HG02588 (cell line): Measurements from ENCODE around the gene GPATCH2L.

Source experiments
- ATAC-seq: cut with Tn5 transposase; IDR thresholded peaks from one replicate; pipeline ENCODE4 v1.9.1; 2021; ENCODE audit warnings: mild to moderate bottlenecking, moderate library complexity; ENCODE audit not compliant: unreplicated experiment

The GPATCH2L gene

GRCh38 chr14:76195003-76195402 lies 43.3 kb downstream of the GPATCH2L start:
- no peak for ATAC-seq

DNA sequence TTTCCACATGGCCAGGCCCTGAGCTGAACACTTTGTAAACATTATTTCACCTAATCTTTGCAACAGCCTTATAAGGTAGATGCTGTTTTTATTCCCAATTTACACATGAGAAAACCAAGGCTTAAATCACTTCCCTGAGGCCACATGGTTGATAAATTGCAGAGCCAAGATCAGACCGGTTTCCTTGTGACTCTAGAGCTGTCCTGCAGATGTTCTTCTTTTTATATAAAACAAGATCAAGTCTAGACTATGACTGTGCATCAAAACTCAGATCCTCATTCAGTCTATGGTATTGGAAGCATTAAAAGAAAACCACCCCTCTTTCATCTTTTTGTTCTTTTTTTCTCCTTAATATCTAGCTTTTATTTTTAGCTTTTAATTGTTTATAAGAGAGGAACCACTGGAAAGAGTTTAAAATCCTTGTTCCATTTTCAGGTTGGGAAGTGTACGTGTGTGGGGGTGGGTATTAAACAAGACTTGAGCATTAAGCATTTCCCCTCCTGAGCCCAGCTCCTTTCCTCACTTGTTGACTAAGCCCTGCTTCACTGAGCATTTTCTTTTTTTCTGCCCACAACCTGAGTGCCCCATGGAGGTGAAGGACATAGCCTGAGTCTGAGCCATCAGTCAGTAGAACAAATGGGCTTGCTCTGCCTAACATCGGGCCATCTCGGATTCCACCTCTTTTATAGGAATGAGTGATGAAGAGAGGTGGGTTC lies 45.4 kb downstream of the GPATCH2L start:
- ATAC-seq, result no peak

DNA sequence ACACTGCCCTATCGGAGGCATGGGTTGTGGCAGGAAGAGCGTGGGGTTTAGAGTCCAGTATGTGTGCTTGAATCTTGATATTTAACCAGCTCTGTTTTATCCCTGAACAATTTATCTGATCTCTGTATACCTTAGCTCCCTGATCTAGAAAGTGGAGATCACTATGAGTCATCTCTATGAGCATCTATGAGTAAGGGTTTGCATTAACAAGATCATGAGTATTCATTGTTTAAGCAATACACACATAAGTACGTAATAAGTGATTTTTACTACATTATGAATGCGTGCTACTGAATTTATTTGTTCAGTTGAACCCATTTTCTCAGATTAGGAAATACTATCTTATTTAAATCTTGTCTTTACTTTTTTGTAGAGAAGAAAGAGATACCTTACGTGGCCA lies 49.4 kb downstream of the GPATCH2L start:
- no peak for ATAC-seq

DNA sequence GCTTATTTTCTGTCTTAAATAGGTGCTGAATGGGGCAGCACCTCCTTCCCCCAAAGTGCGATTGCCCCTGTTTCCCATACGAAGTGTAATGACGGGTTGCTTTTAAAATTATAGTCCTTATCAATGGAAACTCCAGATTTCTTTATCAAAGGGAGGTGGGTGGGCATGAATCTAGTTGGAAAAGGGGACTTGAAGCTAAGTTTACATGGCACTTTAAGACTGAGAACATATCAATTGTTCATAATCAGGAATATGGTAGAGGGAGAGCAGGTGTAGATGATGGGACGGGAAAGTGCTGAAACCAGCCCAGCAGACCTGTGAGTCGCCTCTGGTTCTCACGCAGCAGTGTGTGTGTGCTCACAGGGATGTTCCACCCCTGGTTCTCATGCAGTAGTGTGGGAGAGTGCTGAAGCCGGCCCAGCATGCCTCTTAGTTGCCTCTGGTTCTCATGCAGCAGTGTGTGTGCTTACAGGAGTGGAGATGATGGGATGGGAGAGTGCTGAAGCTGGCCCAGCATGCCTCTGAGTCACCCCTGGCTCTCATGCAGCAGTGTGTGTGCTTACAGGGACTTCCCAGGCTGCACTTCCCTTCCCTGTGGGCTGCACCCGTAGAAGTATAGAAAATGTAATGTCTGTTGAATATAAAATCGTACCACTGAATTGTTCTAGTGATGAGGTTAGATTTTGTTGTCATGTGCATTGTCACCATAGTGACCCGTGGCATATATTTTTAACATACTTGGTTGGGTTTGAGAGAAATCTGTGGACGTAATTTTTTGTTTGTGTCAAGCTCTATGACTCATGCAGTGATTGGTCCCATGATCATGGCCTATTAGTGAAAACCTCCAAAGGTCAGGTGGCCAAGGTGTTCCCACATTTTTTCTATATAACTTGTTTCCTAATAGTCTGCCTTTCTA lies 51.6 kb downstream of the GPATCH2L start:
- no peak for ATAC-seq

- ATAC-seq, result no peak
Measured at GRCh38 chr14:76204461-76205230, 52.9 kb downstream of the GPATCH2L start.

GRCh38 chr14:76205708-76206107 lies 54.0 kb downstream of the GPATCH2L start:
- ATAC-seq, result no peak

GRCh38 chr14:76208340-76208739 lies 56.6 kb downstream of the GPATCH2L start:
- no peak for ATAC-seq

DNA sequence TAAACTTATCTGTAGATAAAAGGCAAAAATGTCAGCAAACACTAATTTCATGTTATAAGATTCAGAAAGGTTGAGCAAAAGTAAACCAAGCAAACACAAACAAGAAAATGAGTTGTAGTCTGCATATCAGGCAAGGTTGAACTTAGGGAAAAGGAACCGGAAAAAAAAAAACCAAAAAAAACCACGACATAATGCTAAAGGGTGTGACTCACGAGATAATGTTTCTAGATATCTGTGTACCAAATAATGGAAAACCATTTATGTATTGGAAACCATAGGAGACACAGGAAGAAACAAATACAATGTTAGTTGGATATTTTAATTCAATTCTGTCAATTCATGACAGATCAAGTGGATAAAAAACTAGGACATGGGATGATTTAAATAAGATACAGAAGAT lies 60.5 kb downstream of the GPATCH2L start:
- ATAC-seq, result no peak

GRCh38 chr14:76217179-76217578 lies 65.5 kb downstream of the GPATCH2L start:
- ATAC-seq, result no peak

DNA sequence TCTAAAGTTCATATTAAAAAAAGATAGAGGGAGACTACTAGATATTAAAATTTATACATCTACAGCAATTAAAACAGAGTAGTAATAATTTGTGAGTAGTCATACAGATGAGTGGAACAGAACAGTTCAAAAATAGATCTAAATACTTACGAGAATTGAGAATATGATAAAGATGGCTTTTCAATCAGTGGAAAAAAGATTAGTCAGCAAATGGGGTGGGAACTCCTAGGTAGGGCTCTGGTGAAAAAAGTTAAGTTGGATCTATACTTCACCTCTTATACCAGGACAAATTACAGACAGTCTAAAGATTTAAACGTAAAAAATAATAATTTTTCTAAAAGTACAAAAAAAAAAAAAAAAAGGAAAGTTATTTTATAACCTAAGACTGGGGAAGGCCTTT lies 66.9 kb downstream of the GPATCH2L start:
- no peak for ATAC-seq

GRCh38 chr14:76219873-76220272 lies 68.2 kb downstream of the GPATCH2L start:
- ATAC-seq, result no peak

DNA sequence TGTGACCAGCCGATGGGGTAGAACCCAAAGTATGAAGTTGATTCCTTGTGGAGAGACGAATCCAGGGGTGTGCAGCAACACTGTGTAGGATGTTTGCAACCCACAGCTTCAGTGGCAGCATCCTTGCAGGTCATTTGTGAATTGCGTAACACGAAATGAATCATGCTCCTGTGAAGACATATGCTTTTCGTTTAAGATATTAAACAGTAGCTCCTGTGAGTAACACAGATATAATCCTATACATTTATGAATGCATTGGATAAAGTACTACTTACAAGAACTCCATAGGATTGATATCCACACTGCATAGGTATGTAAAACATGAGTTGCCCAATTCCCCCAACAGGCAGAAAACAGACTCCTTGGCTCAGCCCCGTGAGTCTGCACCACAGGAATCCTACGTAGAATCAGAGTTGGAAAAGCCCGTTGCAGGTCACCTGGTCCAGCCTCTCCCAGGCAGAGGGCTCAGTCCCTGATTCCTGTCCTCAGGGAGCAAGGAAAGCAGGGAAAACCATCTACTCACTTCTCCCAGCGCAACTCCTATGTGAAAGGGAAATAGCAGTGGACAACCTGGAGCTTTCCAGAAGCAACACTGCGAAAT lies 75.8 kb downstream of the GPATCH2L start:
- ATAC-seq, result no peak

- no peak for ATAC-seq
Measured at GRCh38 chr14:76228138-76228537, 76.4 kb downstream of the GPATCH2L start.

DNA sequence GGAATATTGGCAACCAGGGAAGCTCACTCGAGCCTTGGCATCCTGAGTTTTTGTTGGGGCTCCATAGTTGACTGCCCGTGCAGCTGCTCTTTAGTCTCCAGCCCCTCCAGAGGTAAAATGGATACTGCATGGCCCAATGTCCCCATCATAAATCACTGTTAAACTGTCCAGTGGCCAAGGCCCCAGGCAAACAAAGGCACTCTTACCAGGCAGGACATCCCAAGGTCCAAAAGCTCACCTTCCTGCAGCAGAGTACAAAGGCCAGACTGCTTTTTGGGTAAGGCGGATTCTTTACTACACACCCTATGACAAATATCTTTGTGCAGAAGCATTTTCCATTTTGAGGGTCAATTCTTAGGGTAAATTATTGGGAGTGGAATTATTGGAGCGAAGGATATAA lies 81.1 kb downstream of the GPATCH2L start:
- ATAC-seq, result no peak

DNA sequence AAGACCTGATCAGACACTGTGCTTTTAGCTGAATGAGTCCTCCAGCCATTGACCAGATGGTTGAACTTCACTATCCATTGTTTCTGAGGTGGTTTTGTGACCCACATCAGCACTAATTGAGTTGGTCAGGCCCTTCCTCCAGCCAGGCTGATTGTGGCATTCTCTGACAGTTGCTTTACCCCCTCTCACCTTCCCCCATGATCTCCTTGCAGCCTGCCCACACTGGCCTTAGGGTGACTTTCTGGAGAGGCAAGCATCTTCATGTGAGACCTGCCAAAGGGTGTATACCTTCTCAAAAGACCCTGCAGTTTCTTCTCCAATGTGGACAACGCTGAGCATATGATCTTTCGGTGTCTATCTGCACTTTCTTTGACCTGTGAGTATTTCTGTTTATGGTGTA lies 83.9 kb downstream of the GPATCH2L start:
- ATAC-seq, result no peak

DNA sequence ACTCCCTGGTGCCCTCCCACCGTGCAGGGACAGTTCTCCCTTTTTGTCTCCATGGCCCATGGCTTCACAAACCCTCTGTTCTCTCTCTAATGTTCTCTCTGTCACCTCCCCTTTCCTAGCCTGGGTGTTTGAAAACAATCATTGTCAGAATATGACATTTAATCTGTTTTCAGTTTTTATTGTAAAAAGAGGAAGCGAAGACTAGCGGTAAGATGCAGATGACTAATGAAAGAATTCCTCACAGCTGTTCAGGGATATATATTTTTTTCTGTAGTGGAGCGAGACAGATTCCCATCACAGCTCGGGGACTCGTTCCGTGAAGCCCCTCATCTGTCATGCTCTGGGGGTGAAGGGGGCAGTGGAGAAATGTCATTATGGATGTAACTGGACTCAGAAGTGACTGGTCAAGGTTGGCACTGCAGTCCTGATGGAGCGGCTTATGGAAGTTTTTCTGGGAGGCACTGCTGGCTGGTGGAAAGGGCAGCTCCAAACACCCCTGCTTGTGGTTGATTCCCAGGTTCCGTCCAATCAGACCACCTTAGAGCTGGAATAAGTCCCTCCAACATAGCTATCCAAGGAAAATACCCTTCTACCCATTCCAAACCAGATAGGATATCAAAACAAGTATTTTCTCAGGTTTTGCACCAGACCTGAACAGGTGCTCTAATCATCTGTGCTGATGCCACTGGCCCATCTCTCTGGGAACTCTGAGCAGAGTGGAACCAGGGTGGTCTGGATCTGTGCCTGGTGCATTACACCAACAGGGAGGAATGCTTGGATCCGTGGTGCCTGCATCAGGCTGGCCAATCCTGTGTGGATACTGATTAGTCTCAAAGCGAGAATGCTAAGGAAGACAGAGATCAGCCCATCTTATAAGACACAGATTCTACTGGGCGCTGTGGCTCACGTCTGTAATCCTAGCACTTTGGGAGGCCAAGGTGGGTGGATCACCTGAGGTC lies 84.7 kb downstream of the GPATCH2L start:
- no peak for ATAC-seq

- no peak for ATAC-seq
Measured at GRCh38 chr14:76237349-76237990, 85.7 kb downstream of the GPATCH2L start.

- no peak for ATAC-seq
Measured at GRCh38 chr14:76245097-76245496, 93.4 kb downstream of the GPATCH2L start.

- no peak for ATAC-seq
Measured at GRCh38 chr14:76250302-76250701, 98.6 kb downstream of the GPATCH2L start.
